ENCODE data around the gene KIAA1328. TPM values are rescaled to one million over a fixed set of nuclear protein-coding genes. Genes with fewer than 3 reads are reported as not detected.

The KIAA1328 gene
- total RNA-seq, 1 donor from 2014 or later = 17.2 TPM

DNA sequence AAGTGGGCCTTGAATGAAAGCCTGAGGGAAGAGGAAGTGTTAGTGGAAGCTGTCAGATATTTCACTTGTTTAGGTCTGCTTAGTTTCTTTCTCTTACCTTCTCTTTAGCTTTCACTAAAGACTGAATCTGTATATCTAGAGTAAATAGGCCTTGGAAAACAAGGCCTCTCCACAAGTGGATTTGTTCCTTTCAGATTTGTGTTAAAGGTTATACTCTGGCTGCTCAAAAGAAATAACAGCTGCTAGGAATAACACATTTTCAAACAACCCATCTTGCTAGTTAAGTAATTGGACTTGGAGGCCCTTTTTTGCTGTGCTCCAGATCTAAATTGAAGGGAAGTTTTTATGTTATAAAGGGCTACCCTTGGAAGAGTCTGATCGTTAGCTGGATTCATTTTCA is 236.3 kb downstream of the KIAA1328 start:
- H3K27me3 ChIP-seq = no peaks in the 10 kb centered on the region
- peaks cover 0 to 14% of the 10 kb centered on the region in 2 donors for H3K36me3 ChIP-seq
- TF ChIP-seq POLR2A (IDR thresholded peaks at IDR 0.05) = no peak
- TF ChIP-seq, protein P1, sequence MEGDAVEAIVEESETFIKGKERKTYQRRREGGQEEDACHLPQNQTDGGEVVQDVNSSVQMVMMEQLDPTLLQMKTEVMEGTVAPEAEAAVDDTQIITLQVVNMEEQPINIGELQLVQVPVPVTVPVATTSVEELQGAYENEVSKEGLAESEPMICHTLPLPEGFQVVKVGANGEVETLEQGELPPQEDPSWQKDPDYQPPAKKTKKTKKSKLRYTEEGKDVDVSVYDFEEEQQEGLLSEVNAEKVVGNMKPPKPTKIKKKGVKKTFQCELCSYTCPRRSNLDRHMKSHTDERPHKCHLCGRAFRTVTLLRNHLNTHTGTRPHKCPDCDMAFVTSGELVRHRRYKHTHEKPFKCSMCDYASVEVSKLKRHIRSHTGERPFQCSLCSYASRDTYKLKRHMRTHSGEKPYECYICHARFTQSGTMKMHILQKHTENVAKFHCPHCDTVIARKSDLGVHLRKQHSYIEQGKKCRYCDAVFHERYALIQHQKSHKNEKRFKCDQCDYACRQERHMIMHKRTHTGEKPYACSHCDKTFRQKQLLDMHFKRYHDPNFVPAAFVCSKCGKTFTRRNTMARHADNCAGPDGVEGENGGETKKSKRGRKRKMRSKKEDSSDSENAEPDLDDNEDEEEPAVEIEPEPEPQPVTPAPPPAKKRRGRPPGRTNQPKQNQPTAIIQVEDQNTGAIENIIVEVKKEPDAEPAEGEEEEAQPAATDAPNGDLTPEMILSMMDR (IDR thresholded peaks at IDR 0.05) = no peak
- TF ChIP-seq POLR2AphosphoS5 (IDR thresholded peaks at IDR 0.05; ENCODE audit: insufficient read depth in 1 of 2, low read depth in 1 of 2) = no peak
- H3K4me3 ChIP-seq = no peak overlapping the region
- H3K27ac ChIP-seq = no peak overlapping the region
- no peaks in the 10 kb centered on the region for H3K4me1 ChIP-seq
- no peak for DNase-seq (ENCODE audit: extremely low spot score in 2 of 2)
- intact Hi-C loops (cut with DNase I) = no loop called here
- no peaks in the 10 kb centered on the region for H3K9me3 ChIP-seq

DNA sequence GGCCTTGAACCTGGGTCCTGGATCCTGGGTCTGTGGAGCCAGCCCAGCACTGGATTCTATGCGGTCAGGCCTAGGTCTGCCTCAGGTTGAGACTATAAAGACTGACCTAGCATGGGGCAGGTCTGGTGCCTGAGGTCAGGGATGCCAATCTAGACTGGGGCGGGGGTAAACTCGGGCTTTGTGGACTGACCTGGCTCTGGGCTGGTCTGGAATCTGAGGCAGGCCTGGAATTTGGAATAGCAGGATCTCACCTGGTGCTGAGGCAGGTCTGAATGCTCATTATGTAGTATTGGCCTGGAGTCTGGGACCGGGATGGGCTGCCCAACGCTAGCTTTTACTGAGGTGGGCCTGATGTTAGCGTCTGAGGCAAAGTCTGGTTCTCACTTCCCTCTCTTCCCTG is 256.0 kb downstream of the KIAA1328 start:
- Histone ChIP-seq H3K27ac (no peak overlapping the region), H3K9me3 (no peaks in the 10 kb centered on the region), H3K36me3 (no peaks in the 10 kb centered on the region), H3K4me1 (no peaks in the 10 kb centered on the region), H3K4me3 (no peak overlapping the region), H3K27me3 (no peaks in the 10 kb centered on the region)
- intact Hi-C loops (cut with DNase I) = no loop called here
- DNase-seq (ENCODE audit: extremely low spot score in 2 of 2) = no peak
- TF ChIP-seq POLR2A (IDR thresholded peaks at IDR 0.05) = no peak
- TF ChIP-seq POLR2AphosphoS5 (IDR thresholded peaks at IDR 0.05; ENCODE audit: insufficient read depth in 1 of 2, low read depth in 1 of 2) = no peak
- TF ChIP-seq, protein P1 (IDR thresholded peaks at IDR 0.05) = no peak

DNA sequence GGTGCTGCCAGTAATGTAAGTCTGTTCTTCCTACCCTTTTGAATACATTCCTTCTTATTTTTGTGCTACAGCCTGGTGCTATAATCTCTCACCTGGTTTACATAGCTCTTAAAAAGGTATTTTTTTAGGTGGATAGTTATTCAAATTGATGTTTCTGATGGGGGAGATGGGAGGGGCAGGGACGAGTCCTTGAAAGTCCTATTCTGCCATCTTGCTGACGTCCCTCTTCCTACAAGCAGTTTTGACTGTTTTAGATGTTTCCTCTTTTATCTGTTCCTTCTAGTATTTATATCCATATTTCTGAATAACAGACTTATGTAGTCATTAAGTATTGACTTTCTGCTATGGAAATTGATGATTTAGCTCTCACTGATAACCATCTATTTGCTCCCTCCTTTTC is 256.4 kb downstream of the KIAA1328 start:
- no peaks in the 10 kb centered on the region for H3K9me3 ChIP-seq

DNA sequence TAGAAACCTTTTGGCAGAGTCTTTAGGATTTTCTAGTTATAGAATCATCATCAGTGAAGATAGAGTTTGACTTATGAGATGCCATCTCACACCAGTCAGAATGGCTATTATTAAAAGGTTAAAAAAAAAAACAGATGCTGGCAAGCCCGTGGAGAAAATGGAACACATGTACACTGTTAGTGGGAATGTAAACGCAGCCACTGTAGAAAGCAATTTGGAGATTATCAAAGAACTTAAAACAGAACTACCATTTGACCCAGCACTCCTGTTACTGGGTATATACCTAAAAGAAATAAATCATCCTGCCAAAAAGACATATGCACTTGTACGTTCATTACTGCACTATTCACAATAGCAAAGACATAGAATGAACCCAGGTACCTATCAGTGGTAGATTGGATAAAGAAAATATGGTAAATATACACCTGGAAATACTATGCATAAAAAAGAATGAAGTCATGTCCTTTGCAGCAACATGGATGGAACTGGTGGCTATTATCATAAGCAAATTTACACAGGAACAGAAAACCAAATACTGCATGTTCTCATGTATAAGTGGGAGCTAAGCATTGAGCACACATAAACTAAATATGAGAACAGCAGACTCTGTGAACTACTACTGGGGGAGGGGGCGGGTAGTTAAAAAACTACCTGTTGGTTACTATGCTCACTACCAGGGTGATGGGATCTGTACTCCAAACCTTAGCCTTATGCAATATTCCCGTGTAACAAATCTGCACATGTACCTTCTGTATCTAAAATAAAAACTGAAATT is 279.0 kb downstream of the KIAA1328 start:
- TF ChIP-seq, protein P1 (IDR thresholded peaks at IDR 0.05) = no peak
- TF ChIP-seq POLR2A (IDR thresholded peaks at IDR 0.05) (no peak), POLR2AphosphoS5 (IDR thresholded peaks at IDR 0.05; ENCODE audit: insufficient read depth in 1 of 2, low read depth in 1 of 2) (no peak)
- Histone ChIP-seq H3K4me1 (no peaks in the 10 kb centered on the region), H3K4me3 (no peak overlapping the region), H3K27me3 (no peaks in the 10 kb centered on the region), H3K36me3 (no peaks in the 10 kb centered on the region), H3K27ac (no peak overlapping the region), H3K9me3 (no peaks in the 10 kb centered on the region)
- DNase-seq (ENCODE audit: extremely low spot score in 2 of 2) = no peak
- intact Hi-C loops (cut with DNase I) = no loop called here

More for the DNA sequence above, 256.4 kb downstream of the KIAA1328 start:
- intact Hi-C loops (cut with DNase I) = no loop called here
- Histone ChIP-seq H3K27me3 (no peaks in the 10 kb centered on the region), H3K27ac (no peak overlapping the region), H3K36me3 (no peaks in the 10 kb centered on the region), H3K4me1 (no peaks in the 10 kb centered on the region), H3K4me3 (no peak overlapping the region)
- no peak for DNase-seq (ENCODE audit: extremely low spot score in 2 of 2)
- TF ChIP-seq POLR2AphosphoS5 (IDR thresholded peaks at IDR 0.05; ENCODE audit: insufficient read depth in 1 of 2, low read depth in 1 of 2) (no peak), POLR2A (IDR thresholded peaks at IDR 0.05) (no peak)
- TF ChIP-seq, protein P1 (IDR thresholded peaks at IDR 0.05) = no peak

DNA sequence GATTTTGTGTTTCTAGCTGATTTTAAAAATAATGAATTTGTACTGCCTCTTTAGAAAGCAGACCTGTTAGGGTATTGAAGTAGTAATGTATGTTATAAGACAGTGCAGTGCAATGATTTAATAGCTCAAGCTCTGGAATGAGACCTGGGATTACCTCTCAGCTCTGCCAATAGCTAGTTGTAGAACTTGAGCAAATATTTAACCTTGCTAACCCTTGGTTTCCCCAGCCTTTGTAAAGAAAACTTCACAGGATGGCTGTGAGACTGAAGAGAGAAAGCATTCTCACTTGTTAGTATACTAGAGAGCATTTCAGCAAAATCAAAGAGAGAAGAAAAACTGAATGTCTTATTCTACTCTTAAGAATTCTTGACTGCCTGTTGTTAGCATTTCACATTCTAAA is 293.9 kb downstream of the KIAA1328 start:
- intact Hi-C loops (cut with DNase I) = no loop called here
- TF ChIP-seq POLR2A (IDR thresholded peaks at IDR 0.05) (no peak), POLR2AphosphoS5 (IDR thresholded peaks at IDR 0.05; ENCODE audit: insufficient read depth in 1 of 2, low read depth in 1 of 2) (no peak)
- TF ChIP-seq, protein P1 (IDR thresholded peaks at IDR 0.05) = no peak
- no peak for DNase-seq (ENCODE audit: extremely low spot score in 2 of 2)
- Histone ChIP-seq H3K4me3 (no peak overlapping the region), H3K9me3 (no peaks in the 10 kb centered on the region), H3K4me1 (no peaks in the 10 kb centered on the region), H3K36me3 (no peaks in the 10 kb centered on the region), H3K27me3 (no peaks in the 10 kb centered on the region), H3K27ac (no peak overlapping the region)

All from vagina (tissue), 2 donors.